Gastroesophageal sphincter (tissue), 4 donors: ENCODE results near the gene KIRREL2. TPM values are rescaled to one million over a fixed set of nuclear protein-coding genes. Genes with fewer than 3 reads are reported as not detected.

ENCODE experiments used
- ATAC-seq: fragments of 150-250 bp; one replicate; pipeline ENCODE4 v1.9.1; 2016; ENCODE audit warnings: mild to moderate bottlenecking, moderate library complexity
- H3K27ac ChIP-seq, 4 donors: fragments of 200-600 bp; sonication (generic) in 3 of 4; 1 replicate in 3 of 4; 2 replicates in 1 of 4; pipeline ENCODE4 v1.5.1; 2016 to 2019
- H3K27me3 ChIP-seq: fragments of 200-600 bp; sonication (generic); one replicate; pipeline ENCODE4 v1.5.1; 2019
- H3K36me3 ChIP-seq, 2 donors: fragments of 200-600 bp; sonication (generic); one replicate each; pipeline ENCODE4 v1.5.1; 2019; ENCODE audit warnings: control low read depth in 1 of 2
- H3K4me1 ChIP-seq, 3 donors: fragments of 200-600 bp; sonication (generic); 1 replicate in 2 of 3; 2 replicates in 1 of 3; pipeline ENCODE4 v1.5.1; 2016 to 2019; ENCODE audit warnings: control low read depth in 2 of 3
- H3K4me3 ChIP-seq, 2 donors: fragments of 200-600 bp; sonication (generic); one replicate each; pipeline ENCODE4 v1.5.1; 2019; ENCODE audit warnings: mild to moderate bottlenecking in 1 of 2, moderate library complexity in 1 of 2
- H3K9me3 ChIP-seq, 3 donors: fragments of 200-600 bp; sonication (generic); one replicate each; pipeline ENCODE4 v1.5.1; 2017 to 2019; ENCODE audit warnings: control low read depth in 2 of 3
- CTCF ChIP-seq, 4 experiments: fragments of 200-600 bp in 2 of 4; fragments of 450-650 bp in 2 of 4; sonication (generic) in 1 of 4; IDR thresholded peaks; one replicate each; pipeline ENCODE4 v1.5.1; 2017 to 2019; ENCODE audit warnings: antibody characterized with exemption in 4 of 4, mild to moderate bottlenecking in 2 of 4, moderate library complexity in 2 of 4
- EP300 ChIP-seq: sonication (generic); formaldehyde crosslinking; IDR thresholded peaks from one replicate; pipeline ENCODE4 v1.6.1; 2017; ENCODE audit warnings: antibody characterized with exemption, mild to moderate bottlenecking
- POLR2A ChIP-seq, 2 donors: fragments of 450-650 bp; IDR thresholded peaks; one replicate each; pipeline ENCODE4 v1.6.1; 2017; ENCODE audit warnings: antibody characterized with exemption in 2 of 2, mild to moderate bottlenecking in 2 of 2, moderate library complexity in 1 of 2
- POLR2AphosphoS5 ChIP-seq: sonication (generic); formaldehyde crosslinking; IDR thresholded peaks from one replicate; pipeline ENCODE4 v1.6.1; 2017; ENCODE audit warnings: antibody characterized with exemption
- WGBS, 2 donors: methylation state at CpG; one replicate each; pipeline ENCODE4 v1.1.5; 2018; ENCODE audit warnings: low coverage in 1 of 2; 5-methylcytosine and 5-hydroxymethylcytosine counted together
- total RNA-seq, 4 donors: library from RNA; depleted of rRNA; stranded (reverse); fragments of >200 nt; gene quantifications; one replicate each; pipeline ENCODE4 v1.1.0, GENCODE V29; 2016

KIRREL2 gene
- total RNA-seq, 4 donors from 2014 or later: not detected

- H3K9me3 ChIP-seq: no peaks in the 10 kb centered on the region
- H3K27ac ChIP-seq: no peak overlapping the region
- ATAC-seq: peak; percentile 50
- H3K4me1 ChIP-seq: peaks cover 0 to 7% (median 0%) of the 10 kb centered on the region in 3 donors
- WGBS, 2 donors: 19 to 25% methylated on average over 7 to 8 of the region's 8 CpGs
- no peak overlapping the region for H3K4me3 ChIP-seq
- H3K36me3 ChIP-seq: peaks cover 0 to 8% of the 10 kb centered on the region in 2 donors
- TF ChIP-seq EP300: no peak
- TF ChIP-seq CTCF (IDR thresholded peaks at IDR 0.05): peak in 3 of 4 experiments; percentile 61 to 69 (median 68)
- no peak for TF ChIP-seq POLR2AphosphoS5
- no peak for TF ChIP-seq POLR2A (IDR thresholded peaks at IDR 0.05)
- peaks cover 16% of the 10 kb centered on the region for H3K27me3 ChIP-seq
These were observed 25.6 kb downstream of the KIRREL2 start for GRCh38 chr19:35882114-35882832.

- Histone ChIP-seq H3K9me3 (no peaks in the 10 kb centered on the region), H3K4me3 (no peak overlapping the region), H3K4me1 (peaks cover 0 to 7% (median 0%) of the 10 kb centered on the region in 3 donors), H3K36me3 (peaks cover 0 to 24% of the 10 kb centered on the region in 2 donors), H3K27ac (no peak overlapping the region), H3K27me3 (peaks cover 4% of the 10 kb centered on the region)
- WGBS, 2 donors: 61% methylated on average over 2 of the region's 2 CpGs; no CpG with 5 or more reads in 1 of the 2 donors
- ATAC-seq: no peak
- TF ChIP-seq POLR2A (IDR thresholded peaks at IDR 0.05): no peak
- TF ChIP-seq CTCF (IDR thresholded peaks at IDR 0.05): no peak
- no peak for TF ChIP-seq POLR2AphosphoS5
- TF ChIP-seq EP300: no peak
These were observed 27.2 kb downstream of the KIRREL2 start for GRCh38 chr19:35883882-35884281.

GRCh38 chr19:35885225-35885738 is 28.6 kb downstream of the KIRREL2 start:
- H3K27ac ChIP-seq: no peak overlapping the region
- TF ChIP-seq CTCF (IDR thresholded peaks at IDR 0.05) (no peak), POLR2A (IDR thresholded peaks at IDR 0.05) (no peak), POLR2AphosphoS5 (no peak), EP300 (no peak)
- H3K27me3 ChIP-seq: no peaks in the 10 kb centered on the region
- 82% methylated on average over 2 of the region's 6 CpGs; no CpG with 5 or more reads in 1 of the 2 donors for WGBS, 2 donors
- no peak for ATAC-seq
- H3K4me1 ChIP-seq: no peaks in the 10 kb centered on the region
- H3K36me3 ChIP-seq: peaks cover 0 to 38% of the 10 kb centered on the region in 2 donors
- H3K4me3 ChIP-seq: no peak overlapping the region
- no peaks in the 10 kb centered on the region for H3K9me3 ChIP-seq

GRCh38 chr19:35885904-35886303 is 29.2 kb downstream of the KIRREL2 start:
- Histone ChIP-seq H3K27ac (no peak overlapping the region), H3K9me3 (no peaks in the 10 kb centered on the region), H3K36me3 (peaks cover 0 to 44% of the 10 kb centered on the region in 2 donors), H3K4me3 (no peak overlapping the region), H3K4me1 (no peaks in the 10 kb centered on the region), H3K27me3 (no peaks in the 10 kb centered on the region)
- TF ChIP-seq EP300 (no peak), POLR2A (IDR thresholded peaks at IDR 0.05) (no peak), CTCF (IDR thresholded peaks at IDR 0.05) (no peak), POLR2AphosphoS5 (no peak)
- 86 to 93% methylated on average over 3 to 7 of the region's 8 CpGs for WGBS, 2 donors
- no peak for ATAC-seq

GRCh38 chr19:35887197-35887596 is 30.5 kb downstream of the KIRREL2 start:
- H3K9me3 ChIP-seq: no peaks in the 10 kb centered on the region
- ATAC-seq: no peak
- H3K27ac ChIP-seq: no peak overlapping the region
- H3K36me3 ChIP-seq: peaks cover 0 to 54% of the 10 kb centered on the region in 2 donors
- no peaks in the 10 kb centered on the region for H3K27me3 ChIP-seq
- H3K4me1 ChIP-seq: no peaks in the 10 kb centered on the region
- TF ChIP-seq POLR2AphosphoS5 (no peak), EP300 (no peak), CTCF (IDR thresholded peaks at IDR 0.05) (no peak), POLR2A (IDR thresholded peaks at IDR 0.05) (no peak)
- WGBS, 2 donors: 94 to 100% methylated on average over 1 to 2 of the region's 5 CpGs
- no peak overlapping the region for H3K4me3 ChIP-seq
